ENCODE results near the gene DUSP10.

GRCh38 chr1:221699577-221699976 lies 42.3 kb downstream of the DUSP10 start:
- TF ChIP-seq CTCF (IDR thresholded peaks at IDR 0.05) (no peak), POLR2A (IDR thresholded peaks at IDR 0.05) (no peak), EP300 (IDR thresholded peaks at IDR 0.05) (no peak), POLR2AphosphoS5 (IDR thresholded peaks at IDR 0.05) (no peak)

Data from stomach (tissue), 4 donors.